AML-193 (cell line): Measurements from ENCODE around the gene GNG12.

ENCODE experiments used
- DNase-seq, 2 experiments: peaks; one replicate each; lab custom pipeline; 2025; lab: John Stamatoyannopoulos, UW

The GNG12 gene

GRCh38 chr1:67814121-67814772 is 19.0 kb downstream of the GNG12 start:
- DNase-seq = no peak

- no peak for DNase-seq
These were observed 21.0 kb downstream of the GNG12 start for GRCh38 chr1:67812226-67812625.

DNA sequence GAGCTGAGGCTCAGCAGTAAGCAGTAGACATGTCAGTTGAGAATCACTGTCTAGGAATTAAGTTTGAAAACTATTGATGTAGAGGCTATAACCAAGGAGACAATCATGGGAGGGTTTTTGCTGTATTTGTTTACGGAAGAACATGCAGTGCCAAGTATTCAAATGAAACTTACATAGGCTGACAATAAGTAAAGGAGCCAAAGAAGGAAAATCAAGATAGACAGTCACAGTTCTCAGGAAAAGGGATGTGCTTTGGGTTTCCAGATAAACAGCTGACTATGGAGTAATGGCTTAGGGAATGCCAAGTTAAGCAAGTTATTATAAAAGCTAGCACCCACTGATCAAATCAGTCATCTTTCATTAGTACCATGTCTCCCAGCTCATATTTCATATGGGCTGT is 21.5 kb downstream of the GNG12 start:
- no peak for DNase-seq

DNA sequence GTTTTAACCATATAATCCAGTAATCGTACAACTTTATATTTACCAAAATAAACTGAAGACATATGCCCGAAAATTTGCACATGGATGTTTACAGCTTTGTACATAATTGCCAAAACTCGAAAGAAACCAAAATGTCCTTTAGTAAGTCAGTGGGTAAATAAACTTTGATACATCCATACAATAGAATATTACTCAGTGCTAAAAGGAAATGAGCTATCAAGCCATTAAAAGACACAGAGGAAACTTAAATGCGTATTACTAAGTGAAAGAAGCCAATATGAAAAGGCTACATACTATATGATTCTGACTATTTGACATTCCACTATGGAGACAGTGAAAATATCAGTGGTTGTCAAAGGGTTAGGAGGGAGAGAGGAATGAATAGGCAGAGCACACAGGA is 23.4 kb downstream of the GNG12 start:
- DNase-seq = no peak

- no peak for DNase-seq
These were observed 26.0 kb downstream of the GNG12 start for GRCh38 chr1:67807282-67807681.

DNA sequence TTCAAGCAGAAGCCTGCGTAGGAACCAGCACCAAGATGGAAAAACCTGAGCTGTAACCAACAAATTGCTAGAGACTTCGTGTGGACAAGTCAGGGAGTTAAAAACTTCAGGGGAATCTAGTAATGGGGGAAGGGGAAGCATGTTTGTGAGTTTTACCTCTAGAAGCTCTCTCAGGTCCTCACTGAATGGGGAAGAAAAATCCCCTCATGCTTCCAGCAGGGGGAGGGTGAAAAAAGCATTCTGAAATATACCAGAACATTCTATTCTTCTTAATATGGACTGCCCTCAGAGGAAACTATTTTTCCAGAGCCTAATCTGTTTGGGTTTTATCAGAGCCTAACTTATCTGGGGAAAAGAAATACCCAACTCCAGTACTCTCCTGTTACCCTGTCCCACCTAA is 28.6 kb downstream of the GNG12 start:
- no peak for DNase-seq

- no peak for DNase-seq
These were observed 29.6 kb downstream of the GNG12 start for GRCh38 chr1:67803380-67804279.

- no peak for DNase-seq
These were observed 30.7 kb downstream of the GNG12 start for GRCh38 chr1:67802565-67802964.

- no peak for DNase-seq
These were observed 31.4 kb downstream of the GNG12 start for GRCh38 chr1:67801903-67802302.

DNA sequence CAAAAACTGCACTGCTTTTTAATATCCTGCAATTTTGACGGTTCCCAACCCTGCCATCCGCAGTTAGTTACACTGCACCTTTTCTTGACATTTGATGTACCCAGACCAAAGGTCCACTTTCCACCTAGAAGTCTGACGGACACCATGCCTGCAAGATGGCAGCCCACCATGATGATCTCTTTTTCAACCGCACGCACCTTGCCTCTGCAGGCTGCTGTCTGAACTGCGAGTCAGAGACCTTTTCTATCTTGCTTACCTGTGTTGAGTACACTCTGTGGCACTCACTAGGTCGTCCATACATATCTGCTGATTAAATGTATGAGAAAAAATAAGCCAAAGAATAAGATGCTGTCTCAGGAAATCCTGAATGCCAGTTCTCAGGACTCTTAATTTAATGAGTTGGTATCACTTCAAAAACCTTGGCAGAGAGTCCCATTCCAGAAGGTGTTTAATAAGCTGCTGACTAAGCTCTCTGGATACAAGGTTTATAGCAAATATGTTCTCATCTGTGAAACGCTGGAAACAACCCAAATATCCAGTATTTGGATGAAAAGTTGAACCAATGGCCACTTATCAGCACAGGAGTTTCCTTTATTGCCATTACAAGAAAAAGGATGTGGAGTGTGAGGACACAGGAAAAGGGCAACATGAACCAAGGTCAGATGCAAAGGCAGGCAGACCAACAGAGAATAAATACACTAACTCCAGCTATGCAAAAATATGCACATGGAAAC is 37.9 kb downstream of the GNG12 start:
- no peak for DNase-seq

- DNase-seq = no peak
These were observed 39.7 kb downstream of the GNG12 start for GRCh38 chr1:67793562-67793961.

GRCh38 chr1:67792741-67793458 is 40.4 kb downstream of the GNG12 start:
- no peak for DNase-seq

GRCh38 chr1:67792103-67792502 is 41.2 kb downstream of the GNG12 start:
- DNase-seq = no peak

GRCh38 chr1:67791686-67792085 is 41.6 kb downstream of the GNG12 start:
- DNase-seq = no peak

DNA sequence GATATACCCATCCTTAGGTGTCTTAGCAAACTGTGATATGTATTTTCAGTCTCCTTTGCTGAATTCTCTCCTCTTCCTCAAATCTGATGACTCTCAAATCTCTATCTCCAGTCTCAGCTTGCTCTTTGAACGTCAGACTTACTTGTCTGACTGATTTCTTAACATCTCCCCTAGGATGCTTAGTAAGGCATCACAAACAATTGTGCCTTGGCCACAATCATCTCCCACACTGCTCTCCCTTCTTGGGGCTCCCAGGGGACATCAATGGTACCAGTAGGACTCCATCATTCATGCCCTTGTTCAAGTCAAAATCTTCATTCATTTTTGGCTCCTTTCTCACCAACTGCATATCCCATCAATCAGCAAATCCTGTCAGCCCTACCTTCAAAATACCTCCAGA is 42.0 kb downstream of the GNG12 start:
- DNase-seq = no peak

GRCh38 chr1:67790201-67790692 is 43.0 kb downstream of the GNG12 start:
- no peak for DNase-seq

DNA sequence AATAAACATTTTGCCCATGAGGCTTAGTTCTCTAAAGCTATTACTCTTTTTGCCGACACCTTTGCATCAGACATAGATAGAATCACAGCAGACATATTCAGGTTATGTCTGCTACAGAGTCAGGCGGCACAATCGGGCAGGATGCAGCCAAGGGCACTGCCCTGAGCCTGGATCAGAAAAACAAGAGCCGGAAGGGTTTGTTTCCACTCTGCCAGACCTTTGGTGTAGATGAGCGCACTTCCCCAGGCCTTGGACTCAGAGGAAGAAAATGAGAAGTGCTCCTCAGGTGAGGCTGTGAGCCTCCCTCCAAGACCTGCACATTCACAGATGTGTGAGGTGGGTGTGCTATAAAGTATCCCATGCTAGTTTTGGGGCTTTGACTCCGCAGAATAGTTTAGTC is 43.7 kb downstream of the GNG12 start:
- no peak for DNase-seq

DNA sequence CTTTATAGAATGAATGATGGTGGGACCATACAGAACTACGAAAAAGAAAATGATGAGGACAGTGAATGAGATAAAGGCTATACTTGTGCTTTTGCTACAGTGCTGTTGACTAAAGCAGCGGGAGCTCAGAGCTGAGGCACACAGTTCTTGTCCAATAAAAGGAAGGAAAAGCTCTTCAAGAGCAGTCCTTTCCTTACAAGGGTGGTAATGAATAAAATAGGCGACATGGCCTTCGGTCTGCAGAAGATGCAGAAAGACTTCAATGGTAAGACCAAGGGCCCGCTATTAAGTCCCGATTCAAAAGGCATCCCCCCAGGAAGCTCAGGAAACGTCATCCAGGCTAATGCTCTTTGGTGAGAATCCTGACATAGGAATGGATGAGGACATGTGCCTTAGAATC is 44.4 kb downstream of the GNG12 start:
- DNase-seq = no peak

DNA sequence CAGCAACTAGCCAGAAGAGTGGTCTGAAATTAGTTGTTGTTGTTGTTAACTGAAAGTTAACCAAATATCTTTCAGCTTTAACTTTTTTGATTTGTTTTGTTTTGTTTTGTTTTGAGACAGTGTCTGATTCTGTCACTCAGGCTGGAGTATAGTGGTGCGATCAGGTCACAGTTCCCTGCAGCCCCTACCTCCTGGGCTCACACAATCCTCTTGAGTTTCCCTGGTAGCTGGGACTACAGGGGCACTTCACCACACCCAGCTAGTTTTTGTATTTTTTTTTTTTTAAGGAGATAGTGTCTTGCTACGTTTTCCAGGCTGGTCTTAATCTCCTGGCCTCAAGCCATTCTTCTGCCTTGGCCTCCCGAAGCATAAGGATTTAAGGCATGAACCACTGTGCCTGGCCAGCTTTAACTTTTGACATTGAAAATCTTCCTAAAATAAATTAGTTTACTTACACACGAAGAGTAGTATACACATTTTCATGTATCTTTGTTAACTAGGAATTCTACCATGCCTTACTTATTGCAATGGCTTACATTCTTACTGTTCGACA is 45.0 kb downstream of the GNG12 start:
- DNase-seq = no peak

- no peak for DNase-seq
These were observed 45.5 kb downstream of the GNG12 start for GRCh38 chr1:67787746-67788145.

GRCh38 chr1:67785847-67786753 is 47.2 kb downstream of the GNG12 start:
- DNase-seq = no peak
